ENCODE data around the gene INTU.

INTU gene

DNA sequence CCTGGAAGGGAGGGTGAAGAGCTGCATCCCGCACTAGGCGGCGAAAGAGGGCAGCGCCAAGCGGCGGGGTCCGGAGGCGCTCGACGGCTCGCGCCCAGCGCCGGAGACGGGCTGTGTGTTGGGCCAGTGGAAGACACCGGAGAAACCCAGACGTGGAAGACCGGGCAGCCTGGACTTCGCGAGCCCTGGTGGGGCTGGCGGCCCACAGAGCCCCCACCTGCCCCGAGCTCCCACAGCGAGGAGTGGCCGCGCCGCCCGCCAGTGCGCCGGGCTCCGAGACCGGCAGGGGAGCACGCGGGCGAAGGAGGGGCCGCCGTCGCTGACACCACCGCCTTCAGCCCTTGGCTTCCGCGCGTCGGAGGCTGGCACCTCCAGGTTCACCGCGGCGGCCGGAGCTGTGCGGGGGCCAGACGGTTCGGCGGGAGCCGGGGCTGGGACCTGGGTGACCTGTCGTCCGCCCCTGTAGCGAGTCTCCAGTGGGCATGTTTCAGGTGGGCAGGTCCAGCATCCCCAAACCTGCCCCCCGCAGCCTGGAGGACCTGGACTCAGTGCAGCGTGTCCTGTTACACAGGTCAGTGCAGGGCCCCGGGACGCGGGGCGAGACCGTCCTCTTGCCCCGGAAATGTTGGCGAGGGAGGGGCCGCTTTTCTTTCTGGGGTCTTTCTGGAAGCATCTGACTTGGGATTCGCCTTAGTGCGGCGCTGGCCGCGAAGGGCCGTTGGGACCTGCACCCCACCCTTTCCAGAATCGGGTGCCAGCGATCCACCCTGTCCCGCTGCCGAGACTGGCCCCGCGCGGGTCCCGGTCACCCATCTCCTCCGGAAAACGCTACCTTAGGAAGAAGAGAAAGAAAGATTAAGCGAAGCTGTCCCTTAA, 9.6 kb upstream of the INTU start (continued):
- TF ChIP-seq, protein P1, sequence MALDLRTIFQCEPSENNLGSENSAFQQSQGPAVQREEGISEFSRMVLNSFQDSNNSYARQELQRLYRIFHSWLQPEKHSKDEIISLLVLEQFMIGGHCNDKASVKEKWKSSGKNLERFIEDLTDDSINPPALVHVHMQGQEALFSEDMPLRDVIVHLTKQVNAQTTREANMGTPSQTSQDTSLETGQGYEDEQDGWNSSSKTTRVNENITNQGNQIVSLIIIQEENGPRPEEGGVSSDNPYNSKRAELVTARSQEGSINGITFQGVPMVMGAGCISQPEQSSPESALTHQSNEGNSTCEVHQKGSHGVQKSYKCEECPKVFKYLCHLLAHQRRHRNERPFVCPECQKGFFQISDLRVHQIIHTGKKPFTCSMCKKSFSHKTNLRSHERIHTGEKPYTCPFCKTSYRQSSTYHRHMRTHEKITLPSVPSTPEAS (tag by site-specific recombination; IDR thresholded peaks at IDR 0.05): no peak
- TF ChIP-seq TCF7L2 (IDR thresholded peaks at IDR 0.05; ENCODE audit: borderline replicate concordance, low read depth, low read length) (no peak), ZNF292 (tag by site-specific recombination; IDR thresholded peaks at IDR 0.05; ENCODE audit: borderline replicate concordance, low read depth) (no peak), ZSCAN23 (tag by site-specific recombination; IDR thresholded peaks at IDR 0.05) (no peak), ZNF571 (tag by site-specific recombination; IDR thresholded peaks at IDR 0.05) (no peak), WT1 (tag by site-specific recombination; IDR thresholded peaks at IDR 0.05) (no peak), ZNF707 (tag by site-specific recombination; IDR thresholded peaks at IDR 0.05) (no peak), GLI4 (tag by site-specific recombination; IDR thresholded peaks at IDR 0.05) (no peak), ZNF529 (tag by site-specific recombination; IDR thresholded peaks at IDR 0.05; ENCODE audit: insufficient replicate concordance) (no peak), ZNF501 (tag by site-specific recombination; IDR thresholded peaks at IDR 0.05) (peak; percentile 13; the same call in 1 of the 2 replicates), ZNF202 (tag by site-specific recombination; IDR thresholded peaks at IDR 0.05; ENCODE audit: borderline replicate concordance) (no peak), BCL11B (tag by site-specific recombination; IDR thresholded peaks at IDR 0.05; ENCODE audit: low read depth) (no peak), KLF16 (tag by site-specific recombination; IDR thresholded peaks at IDR 0.05) (no peak), SCRT1 (tag by site-specific recombination; IDR thresholded peaks at IDR 0.05; ENCODE audit: borderline replicate concordance) (no peak), ZNF146 (tag by site-specific recombination; IDR thresholded peaks at IDR 0.05) (no peak), ZNF157 (tag by site-specific recombination; IDR thresholded peaks at IDR 0.05) (no peak), KLF8 (tag by site-specific recombination; IDR thresholded peaks at IDR 0.05) (peak; percentile 29; the same call in 1 of the 2 replicates), TRIM28 (IDR thresholded peaks at IDR 0.05; ENCODE audit: borderline replicate concordance, low read length) (no peak), ZNF366 (tag by site-specific recombination; conservative IDR thresholded peaks at IDR 0.05) (no peak), REPIN1 (tag by site-specific recombination; IDR thresholded peaks at IDR 0.05; ENCODE audit: low read depth) (no peak), ZNF426 (tag by site-specific recombination; IDR thresholded peaks at IDR 0.05) (no peak), ZFP37 (tag by site-specific recombination; IDR thresholded peaks at IDR 0.05) (no peak), ZBTB20 (tag by site-specific recombination; IDR thresholded peaks at IDR 0.05) (peak; percentile 98), ZNF354C (tag by site-specific recombination; IDR thresholded peaks at IDR 0.05; ENCODE audit: borderline replicate concordance, low read depth) (no peak), ZNF701 (tag by site-specific recombination; IDR thresholded peaks at IDR 0.05) (no peak), RBAK (tag by site-specific recombination; IDR thresholded peaks at IDR 0.05) (no peak), ZNF747 (tag by site-specific recombination; IDR thresholded peaks at IDR 0.05) (no peak), GLIS1 (tag by site-specific recombination; IDR thresholded peaks at IDR 0.05) (peak; percentile 61)
- TF ChIP-seq, protein P2, sequence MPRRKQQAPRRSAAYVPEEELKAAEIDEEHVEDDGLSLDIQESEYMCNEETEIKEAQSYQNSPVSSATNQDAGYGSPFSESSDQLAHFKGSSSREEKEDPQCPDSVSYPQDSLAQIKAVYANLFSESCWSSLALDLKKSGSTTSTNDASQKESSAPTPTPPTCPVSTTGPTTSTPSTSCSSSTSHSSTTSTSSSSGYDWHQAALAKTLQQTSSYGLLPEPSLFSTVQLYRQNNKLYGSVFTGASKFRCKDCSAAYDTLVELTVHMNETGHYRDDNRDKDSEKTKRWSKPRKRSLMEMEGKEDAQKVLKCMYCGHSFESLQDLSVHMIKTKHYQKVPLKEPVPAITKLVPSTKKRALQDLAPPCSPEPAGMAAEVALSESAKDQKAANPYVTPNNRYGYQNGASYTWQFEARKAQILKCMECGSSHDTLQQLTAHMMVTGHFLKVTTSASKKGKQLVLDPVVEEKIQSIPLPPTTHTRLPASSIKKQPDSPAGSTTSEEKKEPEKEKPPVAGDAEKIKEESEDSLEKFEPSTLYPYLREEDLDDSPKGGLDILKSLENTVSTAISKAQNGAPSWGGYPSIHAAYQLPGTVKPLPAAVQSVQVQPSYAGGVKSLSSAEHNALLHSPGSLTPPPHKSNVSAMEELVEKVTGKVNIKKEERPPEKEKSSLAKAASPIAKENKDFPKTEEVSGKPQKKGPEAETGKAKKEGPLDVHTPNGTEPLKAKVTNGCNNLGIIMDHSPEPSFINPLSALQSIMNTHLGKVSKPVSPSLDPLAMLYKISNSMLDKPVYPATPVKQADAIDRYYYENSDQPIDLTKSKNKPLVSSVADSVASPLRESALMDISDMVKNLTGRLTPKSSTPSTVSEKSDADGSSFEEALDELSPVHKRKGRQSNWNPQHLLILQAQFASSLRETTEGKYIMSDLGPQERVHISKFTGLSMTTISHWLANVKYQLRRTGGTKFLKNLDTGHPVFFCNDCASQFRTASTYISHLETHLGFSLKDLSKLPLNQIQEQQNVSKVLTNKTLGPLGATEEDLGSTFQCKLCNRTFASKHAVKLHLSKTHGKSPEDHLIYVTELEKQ (tag by site-specific recombination; IDR thresholded peaks at IDR 0.05; ENCODE audit: borderline replicate concordance): no peak
- TF ChIP-seq, protein P3, sequence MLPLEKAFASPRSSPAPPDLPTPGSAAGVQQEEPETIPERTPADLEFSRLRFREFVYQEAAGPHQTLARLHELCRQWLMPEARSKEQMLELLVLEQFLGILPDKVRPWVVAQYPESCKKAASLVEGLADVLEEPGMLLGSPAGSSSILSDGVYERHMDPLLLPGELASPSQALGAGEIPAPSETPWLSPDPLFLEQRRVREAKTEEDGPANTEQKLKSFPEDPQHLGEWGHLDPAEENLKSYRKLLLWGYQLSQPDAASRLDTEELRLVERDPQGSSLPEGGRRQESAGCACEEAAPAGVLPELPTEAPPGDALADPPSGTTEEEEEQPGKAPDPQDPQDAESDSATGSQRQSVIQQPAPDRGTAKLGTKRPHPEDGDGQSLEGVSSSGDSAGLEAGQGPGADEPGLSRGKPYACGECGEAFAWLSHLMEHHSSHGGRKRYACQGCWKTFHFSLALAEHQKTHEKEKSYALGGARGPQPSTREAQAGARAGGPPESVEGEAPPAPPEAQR (tag by site-specific recombination; IDR thresholded peaks at IDR 0.05): no peak
- TF ChIP-seq, protein P4, sequence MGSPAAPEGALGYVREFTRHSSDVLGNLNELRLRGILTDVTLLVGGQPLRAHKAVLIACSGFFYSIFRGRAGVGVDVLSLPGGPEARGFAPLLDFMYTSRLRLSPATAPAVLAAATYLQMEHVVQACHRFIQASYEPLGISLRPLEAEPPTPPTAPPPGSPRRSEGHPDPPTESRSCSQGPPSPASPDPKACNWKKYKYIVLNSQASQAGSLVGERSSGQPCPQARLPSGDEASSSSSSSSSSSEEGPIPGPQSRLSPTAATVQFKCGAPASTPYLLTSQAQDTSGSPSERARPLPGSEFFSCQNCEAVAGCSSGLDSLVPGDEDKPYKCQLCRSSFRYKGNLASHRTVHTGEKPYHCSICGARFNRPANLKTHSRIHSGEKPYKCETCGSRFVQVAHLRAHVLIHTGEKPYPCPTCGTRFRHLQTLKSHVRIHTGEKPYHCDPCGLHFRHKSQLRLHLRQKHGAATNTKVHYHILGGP (tag by site-specific recombination; IDR thresholded peaks at IDR 0.05): no peak
- TF ChIP-seq, protein P5, sequence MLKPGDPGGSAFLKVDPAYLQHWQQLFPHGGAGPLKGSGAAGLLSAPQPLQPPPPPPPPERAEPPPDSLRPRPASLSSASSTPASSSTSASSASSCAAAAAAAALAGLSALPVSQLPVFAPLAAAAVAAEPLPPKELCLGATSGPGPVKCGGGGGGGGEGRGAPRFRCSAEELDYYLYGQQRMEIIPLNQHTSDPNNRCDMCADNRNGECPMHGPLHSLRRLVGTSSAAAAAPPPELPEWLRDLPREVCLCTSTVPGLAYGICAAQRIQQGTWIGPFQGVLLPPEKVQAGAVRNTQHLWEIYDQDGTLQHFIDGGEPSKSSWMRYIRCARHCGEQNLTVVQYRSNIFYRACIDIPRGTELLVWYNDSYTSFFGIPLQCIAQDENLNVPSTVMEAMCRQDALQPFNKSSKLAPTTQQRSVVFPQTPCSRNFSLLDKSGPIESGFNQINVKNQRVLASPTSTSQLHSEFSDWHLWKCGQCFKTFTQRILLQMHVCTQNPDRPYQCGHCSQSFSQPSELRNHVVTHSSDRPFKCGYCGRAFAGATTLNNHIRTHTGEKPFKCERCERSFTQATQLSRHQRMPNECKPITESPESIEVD (tag by site-specific recombination; IDR thresholded peaks at IDR 0.05): no peak

Data from HEK293 (cell line).